HepG2 (cell line): Measurements from ENCODE around the gene INO80E. TPM values are rescaled to one million over a fixed set of nuclear protein-coding genes. Genes with fewer than 3 reads are reported as not detected.

Experiments
- ATRX ChIP-seq: sonication (generic); formaldehyde crosslinking; IDR thresholded peaks from 2 replicates; pipeline ENCODE4 v1.4.0; 2020; ENCODE audit warnings: missing genetic modification reagents, borderline replicate concordance
- CSRNP1 ChIP-seq: sonication (generic); formaldehyde crosslinking; IDR thresholded peaks from 2 replicates; pipeline ENCODE4 v1.8.1; 2023; ENCODE audit warnings: mild to moderate bottlenecking, missing genetic modification reagents
- FLYWCH1 ChIP-seq: sonication (generic); formaldehyde crosslinking; IDR thresholded peaks from 2 replicates; pipeline ENCODE4 v1.8.1; 2023; ENCODE audit warnings: mild to moderate bottlenecking, missing genetic modification reagents
- FOSL1 ChIP-seq: sonication (generic); formaldehyde crosslinking; IDR thresholded peaks from 2 replicates; pipeline ENCODE4 v1.9.0; 2021; ENCODE audit warnings: missing genetic modification reagents, borderline replicate concordance
- HIC2 ChIP-seq: sonication (generic); formaldehyde crosslinking; IDR thresholded peaks from 2 replicates; pipeline ENCODE4 v1.9.0; 2022; ENCODE audit warnings: low read depth, missing genetic modification reagents
- IKZF5 ChIP-seq: IDR thresholded peaks from 2 replicates; pipeline ENCODE4 v1.6.1; 2018; ENCODE audit warnings: missing genetic modification reagents, mild to moderate bottlenecking, missing compliant biosample characterization
- JUN ChIP-seq: sonication (generic); formaldehyde crosslinking; IDR thresholded peaks from 2 replicates; pipeline ENCODE4 v1.4.0; 2020; ENCODE audit warnings: mild to moderate bottlenecking, missing genetic modification reagents
- KLF6 ChIP-seq: IDR thresholded peaks from 2 replicates; pipeline ENCODE4 v1.8.0; 2016; ENCODE audit warnings: missing biosample characterization, missing genetic modification reagents
- RELA ChIP-seq: sonication (generic); formaldehyde crosslinking; IDR thresholded peaks from 2 replicates; pipeline ENCODE4 v1.4.0; 2020; ENCODE audit warnings: missing genetic modification reagents
- RFXANK ChIP-seq: IDR thresholded peaks from 2 replicates; pipeline ENCODE4 v1.6.1; 2016
- RXRB ChIP-seq: IDR thresholded peaks from 2 replicates; pipeline ENCODE4 v1.6.1; 2016; ENCODE audit warnings: borderline replicate concordance, missing genetic modification reagents, missing compliant biosample characterization
- SYNCRIP ChIP-seq: fragments of 200-400 bp; formaldehyde crosslinking; IDR thresholded peaks from 2 replicates; pipeline ENCODE4 v1.6.1; 2018; ENCODE audit warnings: mild to moderate bottlenecking, low read depth, low read length; ENCODE audit not compliant: insufficient read depth
- UBTF ChIP-seq: sonication (generic); formaldehyde crosslinking; IDR thresholded peaks from 2 replicates; pipeline ENCODE4 v1.4.0; 2020; ENCODE audit warnings: mild to moderate bottlenecking, missing genetic modification reagents
- ZBTB33 ChIP-seq: sonication (generic); formaldehyde crosslinking; IDR thresholded peaks from 2 replicates; pipeline ENCODE4 v1.4.0; 2020; ENCODE audit warnings: missing genetic modification reagents
- ZFP62 ChIP-seq: sonication (generic); formaldehyde crosslinking; IDR thresholded peaks from 2 replicates; pipeline ENCODE4 v1.4.0; 2020; ENCODE audit warnings: missing genetic modification reagents
- ZNF138 ChIP-seq: sonication (generic); formaldehyde crosslinking; IDR thresholded peaks from 2 replicates; pipeline ENCODE4 v1.5.0; 2020; ENCODE audit warnings: mild to moderate bottlenecking, low read depth, missing genetic modification reagents
- ZNF160 ChIP-seq: sonication (generic); formaldehyde crosslinking; IDR thresholded peaks from 2 replicates; pipeline ENCODE4 v1.8.0; 2022; ENCODE audit warnings: mild to moderate bottlenecking, inconsistent platforms, missing genetic modification reagents
- ZNF274 ChIP-seq: sonication (generic); formaldehyde crosslinking; IDR thresholded peaks from 2 replicates; pipeline ENCODE4 v1.5.1; 2020; ENCODE audit warnings: mild to moderate bottlenecking, missing genetic modification reagents
- ZNF747 ChIP-seq: sonication (generic); formaldehyde crosslinking; IDR thresholded peaks from 2 replicates; pipeline ENCODE4 v1.8.1; 2023; ENCODE audit warnings: missing genetic modification reagents, mild to moderate bottlenecking, borderline replicate concordance
- ZNF788 ChIP-seq: sonication (generic); formaldehyde crosslinking; IDR thresholded peaks from 2 replicates; pipeline ENCODE4 v1.5.0; 2020; ENCODE audit warnings: mild to moderate bottlenecking, missing genetic modification reagents, borderline replicate concordance
- ZSCAN9 ChIP-seq: IDR thresholded peaks from 2 replicates; pipeline ENCODE4 v1.6.1; 2016; ENCODE audit warnings: borderline replicate concordance
- polyA plus RNA-seq, 8 experiments: library from polyadenylated mRNA; depleted of rRNA in 3 of 8; stranded (reverse) in 7 of 8; unstranded in 1 of 8; fragments of >200 nt; fragmentation: Illumina TruSeq in 4 of 8; extraction: Trizol in 4 of 8; gene quantifications; 2 replicates each; pipeline versions ENCODE4 v1.2.1 to v1.2.3, GENCODE V29; 2011 to 2016; ENCODE audit warnings: low read depth in 4 of 8, missing spikeins in 1 of 8, mixed read lengths in 1 of 8; ENCODE audit not compliant: insufficient read depth in 1 of 8
- total RNA-seq, 5 experiments: library from RNA; depleted of rRNA; stranded (reverse); fragments of >200 nt; fragmentation: Illumina TruSeq; extraction: Trizol; gene quantifications; 2 replicates each; pipeline ENCODE4 v1.2.3, GENCODE V29; 2016; ENCODE audit warnings: low read depth in 1 of 5

Gene INO80E
- total and polyA plus RNA-seq, 2 of the 13 experiments (the other 11 are each of a cell fraction or from before 2014, with no cell fraction given): 25.8 to 45.6 TPM

- TF ChIP-seq FLYWCH1 (CRISPR knock-in tag) (0 out of 2 replicates have a peak, but pooled peaks have one; percentile 57), ZNF160 (no peak; the same call in 1 of the 2 replicates), UBTF (CRISPR knock-in tag) (no peak), ZSCAN9 (no peak), RELA (CRISPR knock-in tag) (no peak; the same call in 1 of the 2 replicates), RFXANK (CRISPR knock-in tag) (no peak), ATRX (CRISPR knock-in tag) (no peak), ZNF138 (no peak; the same call in none of the 2 replicates), KLF6 (CRISPR knock-in tag) (no peak), FOSL1 (CRISPR knock-in tag) (peak; percentile 39; the same call in 1 of the 2 replicates), ZNF274 (peak; percentile 67), RXRB (CRISPR knock-in tag) (no peak), IKZF5 (CRISPR knock-in tag) (no peak; the same call in none of the 2 replicates), CSRNP1 (peak; percentile 97), HIC2 (CRISPR knock-in tag) (no peak), ZFP62 (CRISPR knock-in tag) (no peak), ZNF747 (CRISPR knock-in tag) (peak; percentile 74), JUN (CRISPR knock-in tag) (no peak), SYNCRIP (no peak), ZNF788 (CRISPR knock-in tag) (no peak), ZBTB33 (no peak)
Measured at GRCh38 chr16:29995324-29995910, 624 bp upstream of the INO80E start, which contains the start of gene HIRIP3 (continued).
